GM21360 (cell line): ENCODE results near the gene OTOP3.
"Not testable (repeated sequence)": the region's sequence is repeated elsewhere in the genome, so short reads cannot be mapped to it uniquely, and the experiment has no call there.

Experiments used
- ATAC-seq: cut with Tn5 transposase; IDR thresholded peaks from one replicate; pipeline ENCODE4 v1.9.1; 2021; ENCODE audit warnings: mild to moderate bottlenecking, moderate library complexity; ENCODE audit not compliant: unreplicated experiment

The OTOP3 gene

DNA sequence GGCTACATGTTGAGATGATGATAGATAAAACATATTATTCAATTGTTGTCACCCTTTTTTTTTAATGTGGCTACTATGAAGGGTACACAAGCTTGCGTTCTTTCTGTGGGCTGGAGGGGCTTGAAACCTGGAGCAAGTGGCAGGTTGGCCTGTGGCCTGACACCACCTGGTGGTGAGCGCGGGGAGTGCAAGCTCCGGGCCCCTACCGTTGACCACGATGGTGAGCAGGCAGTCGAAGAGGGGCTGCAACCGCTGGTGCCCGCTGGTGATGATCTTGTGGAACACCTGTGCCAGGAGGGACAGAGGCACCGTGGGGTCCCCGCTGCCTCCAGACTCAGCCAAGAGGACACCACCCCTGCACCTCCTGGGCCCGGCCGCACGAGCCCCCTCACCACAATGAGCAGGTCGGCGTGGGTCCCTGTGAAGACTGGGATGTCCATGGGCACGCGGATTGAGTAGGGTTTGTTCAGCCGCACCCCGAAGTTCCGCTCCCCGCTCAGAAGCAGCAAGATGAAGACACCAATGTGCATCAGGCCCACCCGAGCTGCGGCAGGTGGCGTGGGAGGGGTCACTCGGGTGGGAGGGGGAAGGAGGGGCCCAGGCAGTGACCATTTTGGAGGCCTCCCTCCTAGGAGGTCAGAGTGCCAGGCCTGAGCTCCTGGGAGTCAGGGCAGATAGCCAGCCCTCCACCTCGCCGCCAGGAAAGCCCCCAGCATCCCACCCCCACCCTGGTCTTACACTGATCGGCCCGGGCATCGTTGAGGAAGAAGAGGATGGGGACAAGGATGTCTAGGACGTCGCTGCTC is 22.4 kb downstream of the OTOP3 start:
- ATAC-seq: no peak

DNA sequence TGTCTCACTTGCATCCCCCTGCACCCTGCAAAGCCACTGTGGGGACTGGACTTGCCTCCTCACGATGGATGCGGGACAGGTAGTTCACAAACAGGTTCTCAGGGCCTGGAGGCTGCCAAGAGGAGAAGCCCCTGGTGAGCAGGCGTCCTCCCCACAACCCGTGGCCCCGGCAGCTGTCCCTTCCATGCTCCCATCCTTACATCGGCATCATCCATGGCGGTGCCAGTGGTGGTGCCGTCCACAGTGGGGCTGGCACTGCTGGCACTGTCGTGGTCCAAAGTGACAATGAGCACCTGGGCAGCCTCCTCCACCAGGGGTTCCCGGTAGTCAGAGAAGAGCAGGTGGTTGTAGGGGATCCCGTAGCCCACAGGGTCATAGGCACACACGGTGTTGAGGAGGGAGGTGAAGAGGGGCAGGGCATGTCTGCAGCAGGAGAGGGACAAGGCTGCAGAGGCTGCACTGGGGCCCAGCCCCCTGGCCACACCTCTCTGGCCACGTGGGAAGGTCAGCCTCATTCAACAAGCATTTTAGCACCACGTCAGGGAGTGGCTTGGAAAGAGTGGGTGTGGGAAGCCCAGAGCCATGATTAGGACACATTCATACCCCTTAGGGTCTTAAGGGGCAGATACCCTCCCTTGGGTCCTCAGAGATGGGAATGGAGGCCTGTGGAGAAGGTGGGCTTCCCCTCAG is 24.3 kb downstream of the OTOP3 start:
- ATAC-seq: no peak

DNA sequence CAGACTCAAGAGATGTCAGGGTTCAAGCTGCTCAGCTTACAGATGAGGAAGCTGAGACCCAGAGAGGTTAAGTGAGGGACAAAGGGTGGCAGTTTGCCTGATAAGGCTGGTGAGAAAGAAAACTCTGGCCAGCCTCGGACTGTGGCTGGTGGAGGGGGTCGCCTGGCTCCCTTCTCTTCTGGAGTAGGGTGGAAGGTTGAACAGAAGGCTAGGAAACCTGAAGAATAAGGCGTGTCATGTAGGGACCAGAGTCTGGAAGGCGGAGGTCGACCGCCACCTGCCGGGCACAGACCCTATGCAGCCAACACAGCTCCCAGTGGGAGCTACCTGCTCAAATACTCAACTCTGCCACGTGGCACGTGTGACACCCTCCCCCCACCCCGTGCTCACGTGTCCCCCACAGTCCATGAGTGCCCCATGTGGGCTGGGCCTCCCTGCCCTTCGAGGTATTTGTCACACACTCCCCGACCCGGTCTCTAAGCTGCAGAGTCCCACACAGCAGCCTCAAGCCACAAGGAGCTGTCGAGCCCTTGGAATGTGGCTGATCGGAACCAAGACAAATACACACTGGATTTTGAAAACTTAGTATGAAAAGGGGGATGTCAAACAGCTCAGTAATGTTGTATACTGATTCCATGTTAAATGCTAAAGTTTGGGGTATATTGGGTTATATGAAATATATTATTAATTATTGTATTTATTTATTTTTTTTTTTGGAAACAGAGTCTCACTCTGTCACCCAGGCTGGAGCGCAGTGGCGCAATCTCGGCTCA is 25.1 kb downstream of the OTOP3 start:
- ATAC-seq: no peak

DNA sequence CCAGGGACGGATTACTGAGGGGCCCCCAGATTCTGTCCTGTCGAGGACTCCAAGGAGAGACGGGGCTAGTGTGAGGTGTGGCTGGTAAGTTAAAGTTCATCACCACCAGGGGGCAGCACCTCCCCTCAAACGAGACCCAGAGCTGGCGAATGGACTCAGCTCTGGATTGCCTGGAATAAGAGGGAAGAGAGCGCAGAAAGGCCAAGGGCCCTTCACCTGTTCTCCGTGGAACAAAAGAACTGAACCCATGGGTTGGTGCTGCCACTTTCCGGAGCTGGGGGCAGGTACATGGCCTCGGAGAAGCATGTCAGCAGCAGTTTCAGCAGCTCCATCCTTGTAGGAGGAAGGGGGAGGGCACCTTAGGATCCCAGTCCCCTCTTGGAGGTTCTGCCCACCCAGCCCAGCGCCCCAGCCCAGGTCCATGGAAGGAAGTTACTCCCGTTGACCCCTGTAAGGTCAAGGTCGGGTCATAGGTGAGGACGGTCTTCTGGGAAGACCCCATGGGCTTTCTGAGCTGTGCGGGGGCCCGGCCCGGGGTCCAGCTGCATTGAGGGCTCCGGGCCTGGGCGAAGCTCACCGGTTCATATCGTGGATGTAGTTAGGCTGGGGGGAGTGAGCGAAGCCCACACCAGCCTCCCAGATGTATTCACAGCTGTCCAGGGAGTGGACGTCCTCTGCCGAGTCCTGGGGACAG is 26.1 kb downstream of the OTOP3 start:
- ATAC-seq: no peak

DNA sequence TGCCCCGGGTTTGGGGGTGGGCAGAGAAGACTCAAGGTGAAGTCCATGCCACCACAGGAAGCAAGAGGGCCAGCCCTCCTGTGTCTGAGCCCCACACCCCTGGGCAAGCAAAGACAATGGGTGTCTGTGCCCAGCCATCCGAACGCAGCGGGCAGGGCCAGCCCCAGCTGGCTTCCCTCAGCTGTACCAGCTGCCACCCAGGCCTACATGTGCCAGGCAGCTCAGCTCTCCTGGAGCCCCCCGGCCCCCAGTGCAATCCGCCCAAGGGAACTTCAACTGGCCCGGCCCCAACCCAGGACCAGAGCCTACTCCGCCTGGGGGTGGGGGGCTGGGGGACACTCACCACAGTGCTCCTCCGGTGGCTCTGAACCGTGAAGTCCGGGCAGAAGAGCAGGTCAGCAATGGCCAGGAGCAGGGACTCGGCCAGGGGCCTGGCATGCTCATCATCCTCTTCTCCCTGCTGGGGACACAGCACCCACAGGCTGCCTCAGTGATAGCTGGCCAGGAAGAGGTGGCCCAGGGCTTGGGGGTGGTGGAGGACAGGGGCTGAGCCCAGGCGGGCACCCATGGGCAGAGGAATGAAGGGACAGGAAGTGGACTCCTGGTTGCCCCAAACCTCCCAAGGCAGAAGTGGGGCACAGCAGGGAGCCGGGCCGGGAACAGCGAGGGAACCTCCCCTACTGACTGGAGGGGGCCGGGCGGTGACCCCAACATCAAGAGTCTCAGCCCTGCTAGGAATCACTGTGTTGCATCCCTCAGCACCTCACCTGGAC is 27.1 kb downstream of the OTOP3 start:
- ATAC-seq: no peak

DNA sequence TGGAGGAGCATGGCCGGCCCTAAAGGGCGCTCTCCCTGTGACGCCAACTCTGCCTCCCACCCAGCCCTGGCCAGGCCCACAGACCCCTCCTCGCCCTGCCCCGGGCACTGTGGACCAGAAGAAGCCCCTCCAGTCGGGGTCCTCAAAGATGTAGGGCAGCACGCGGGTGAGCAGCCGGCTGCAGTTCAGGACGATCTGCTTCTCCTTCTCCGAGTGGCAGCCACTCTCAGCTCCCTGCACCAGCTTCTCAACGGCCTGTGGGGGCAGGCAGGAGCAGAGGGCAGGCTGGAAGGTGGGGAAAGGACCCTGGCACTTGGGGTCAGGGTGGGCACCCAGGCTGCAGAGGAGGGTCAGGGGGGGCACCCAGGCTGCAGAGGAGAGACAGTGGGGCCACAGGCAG is 28.0 kb downstream of the OTOP3 start:
- no peak for ATAC-seq

DNA sequence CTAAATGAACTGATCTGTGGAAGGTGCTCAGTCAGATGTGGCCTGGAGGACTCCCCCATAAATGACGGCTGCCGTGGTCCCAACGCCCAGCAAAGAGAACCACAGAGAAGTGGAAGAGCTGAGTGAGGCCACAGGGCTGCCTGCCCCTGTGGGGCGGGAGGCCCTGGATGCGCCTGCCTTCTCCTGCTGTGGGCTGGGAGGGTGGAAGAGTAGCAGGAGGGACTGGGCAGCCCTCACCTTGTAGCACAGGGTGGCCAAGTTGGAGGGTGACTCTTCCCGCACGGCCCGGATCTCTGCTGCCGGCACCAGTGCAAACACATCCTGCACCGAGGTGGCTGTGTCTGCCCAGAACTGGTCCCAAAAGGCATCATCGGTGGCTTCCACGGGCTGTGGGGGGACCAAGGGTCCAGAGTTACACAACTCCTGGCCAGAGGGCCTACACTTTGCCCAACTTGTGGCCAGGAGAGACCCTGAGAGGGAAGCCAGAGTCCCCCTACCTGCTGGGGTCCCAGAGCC is 28.6 kb downstream of the OTOP3 start:
- ATAC-seq: no peak

DNA sequence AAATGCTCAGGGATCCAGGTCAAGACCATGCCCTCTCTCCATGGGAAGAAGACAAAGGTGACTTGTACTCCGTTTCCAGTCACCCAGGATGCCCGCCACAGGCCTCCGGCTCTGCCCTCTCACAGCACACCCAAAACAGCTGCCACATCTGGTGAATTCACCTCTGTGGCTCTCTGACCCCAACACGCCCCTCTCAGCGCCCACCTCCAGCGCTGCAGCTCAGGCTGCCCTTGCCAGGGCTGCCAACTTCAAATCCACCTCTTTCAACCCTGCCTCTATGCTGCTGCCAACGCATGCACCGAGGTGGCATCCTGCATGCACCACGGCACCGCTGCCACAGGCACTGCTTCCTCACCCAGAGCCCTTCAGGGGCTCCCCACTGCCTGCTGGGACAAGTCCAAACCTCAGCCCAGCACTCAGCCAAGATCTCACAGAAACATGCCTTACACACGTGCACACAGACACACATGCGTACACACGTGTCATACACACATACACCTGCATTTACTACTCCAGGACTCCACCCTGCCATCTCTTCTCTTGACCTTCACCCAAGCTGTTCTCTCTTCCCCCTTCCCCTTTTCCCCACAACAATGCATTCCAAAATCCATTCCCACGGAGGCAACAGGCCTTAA is 29.4 kb downstream of the OTOP3 start:
- ATAC-seq: no peak

DNA sequence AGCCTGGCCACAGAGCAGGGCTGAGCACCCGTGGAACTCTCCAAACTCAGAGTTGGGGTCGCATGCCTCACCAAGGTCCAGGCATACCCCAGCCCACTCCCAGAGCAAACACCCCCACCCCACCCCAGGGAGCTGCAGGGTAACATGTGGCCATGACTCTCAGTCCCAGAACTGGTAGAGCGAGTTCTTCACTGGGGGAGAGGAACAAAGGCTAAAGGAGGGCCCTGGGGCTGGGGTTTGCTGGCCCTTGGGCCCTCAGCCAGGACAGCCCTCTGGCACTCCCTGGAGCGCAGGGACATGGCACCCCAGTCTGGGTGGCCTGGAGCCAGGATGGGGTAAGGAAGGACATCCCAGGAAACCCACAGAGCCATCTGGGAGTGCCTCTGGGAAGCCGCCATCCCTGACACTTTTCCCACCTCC is 32.7 kb downstream of the OTOP3 start:
- ATAC-seq: no peak

DNA sequence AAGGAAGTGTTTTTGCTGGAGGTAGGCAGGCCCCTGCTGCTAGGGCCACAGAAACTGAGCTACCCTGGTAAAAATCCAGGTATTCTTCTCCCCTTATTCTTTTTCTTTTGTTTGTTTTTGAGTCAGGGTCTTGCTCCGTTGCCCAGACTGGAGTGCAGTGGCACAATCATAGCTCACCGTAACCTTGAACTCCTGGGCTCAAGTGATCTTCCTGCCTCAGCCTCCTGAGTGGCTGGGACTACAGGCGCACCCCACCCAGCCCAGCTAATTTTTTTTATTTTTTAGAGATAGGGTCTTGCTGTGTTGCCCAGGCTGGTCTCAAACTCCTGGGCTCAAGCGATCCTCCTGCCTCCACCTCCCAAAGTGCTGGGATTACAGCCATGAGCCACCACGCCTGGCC is 33.8 kb downstream of the OTOP3 start:
- not testable (repeated sequence) for ATAC-seq

DNA sequence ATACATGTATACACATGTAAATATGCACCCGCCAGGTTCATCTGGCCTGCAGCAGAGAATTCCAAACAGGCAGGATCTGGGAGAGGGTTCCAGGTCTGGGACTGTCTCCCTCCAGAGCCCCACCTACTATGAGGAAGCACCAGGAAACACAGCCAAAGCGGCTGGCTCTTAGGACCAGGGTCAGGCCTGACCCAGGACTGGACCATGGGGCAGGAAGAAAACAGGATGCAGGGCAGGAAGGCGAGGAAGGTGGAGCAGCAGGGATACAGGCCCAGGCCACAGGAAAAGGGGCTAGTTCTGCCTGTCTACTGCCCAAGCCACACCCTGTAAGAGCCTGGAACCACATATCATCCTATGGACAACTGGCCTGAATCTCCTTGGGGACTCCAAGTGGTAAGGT is 34.7 kb downstream of the OTOP3 start:
- no peak for ATAC-seq

DNA sequence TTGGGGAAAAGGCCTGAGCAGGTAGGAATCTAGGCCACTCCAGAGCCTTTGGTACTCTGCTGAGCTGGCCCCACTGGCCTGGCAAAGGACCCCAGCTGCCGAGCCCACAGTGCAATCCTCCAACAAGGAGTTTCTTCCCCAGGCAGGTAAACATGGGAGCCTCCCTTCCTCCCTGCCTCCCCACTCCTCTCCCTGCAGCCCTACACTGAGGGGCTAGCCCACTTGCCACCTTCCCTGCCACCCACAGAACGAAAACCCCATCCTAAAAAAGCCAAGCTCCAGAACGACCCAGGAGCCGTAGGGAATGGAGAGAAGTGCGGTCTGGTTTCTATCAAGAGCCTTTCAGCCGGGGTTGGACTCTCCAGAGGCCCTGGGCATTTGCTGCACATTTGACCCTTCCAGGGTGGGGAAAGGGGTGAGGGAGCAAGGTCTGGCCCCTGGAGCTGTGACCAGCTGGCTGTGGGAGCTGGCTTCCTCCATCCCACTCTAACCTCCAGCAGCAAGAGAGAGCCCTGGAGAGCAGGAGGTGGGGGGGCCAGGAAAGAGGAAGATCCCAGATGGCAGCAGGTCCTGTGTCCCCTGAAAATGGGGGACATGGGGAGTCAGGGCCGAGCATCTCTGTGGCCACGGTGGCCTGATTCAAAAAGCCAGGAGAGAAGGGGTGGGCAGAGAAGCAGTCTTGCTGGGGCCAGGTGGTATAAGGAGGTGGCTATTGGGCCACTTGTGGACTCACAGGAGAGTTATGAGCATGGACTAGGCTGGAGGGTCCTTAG is 35.6 kb downstream of the OTOP3 start:
- no peak for ATAC-seq

DNA sequence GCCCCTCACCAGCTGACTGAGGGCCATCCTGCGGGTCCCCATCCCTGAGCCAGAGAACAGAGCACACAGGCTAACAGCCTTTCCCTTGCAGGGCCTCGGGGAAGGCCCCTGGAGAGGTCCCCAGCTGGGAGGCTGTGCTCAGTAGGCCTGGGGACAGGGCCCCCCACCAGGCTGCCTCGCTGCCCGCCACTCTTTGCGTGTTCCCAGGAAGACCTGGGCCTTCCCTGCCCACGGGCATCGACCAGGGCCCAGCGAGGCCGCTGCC is 36.1 kb downstream of the OTOP3 start:
- no peak for ATAC-seq

DNA sequence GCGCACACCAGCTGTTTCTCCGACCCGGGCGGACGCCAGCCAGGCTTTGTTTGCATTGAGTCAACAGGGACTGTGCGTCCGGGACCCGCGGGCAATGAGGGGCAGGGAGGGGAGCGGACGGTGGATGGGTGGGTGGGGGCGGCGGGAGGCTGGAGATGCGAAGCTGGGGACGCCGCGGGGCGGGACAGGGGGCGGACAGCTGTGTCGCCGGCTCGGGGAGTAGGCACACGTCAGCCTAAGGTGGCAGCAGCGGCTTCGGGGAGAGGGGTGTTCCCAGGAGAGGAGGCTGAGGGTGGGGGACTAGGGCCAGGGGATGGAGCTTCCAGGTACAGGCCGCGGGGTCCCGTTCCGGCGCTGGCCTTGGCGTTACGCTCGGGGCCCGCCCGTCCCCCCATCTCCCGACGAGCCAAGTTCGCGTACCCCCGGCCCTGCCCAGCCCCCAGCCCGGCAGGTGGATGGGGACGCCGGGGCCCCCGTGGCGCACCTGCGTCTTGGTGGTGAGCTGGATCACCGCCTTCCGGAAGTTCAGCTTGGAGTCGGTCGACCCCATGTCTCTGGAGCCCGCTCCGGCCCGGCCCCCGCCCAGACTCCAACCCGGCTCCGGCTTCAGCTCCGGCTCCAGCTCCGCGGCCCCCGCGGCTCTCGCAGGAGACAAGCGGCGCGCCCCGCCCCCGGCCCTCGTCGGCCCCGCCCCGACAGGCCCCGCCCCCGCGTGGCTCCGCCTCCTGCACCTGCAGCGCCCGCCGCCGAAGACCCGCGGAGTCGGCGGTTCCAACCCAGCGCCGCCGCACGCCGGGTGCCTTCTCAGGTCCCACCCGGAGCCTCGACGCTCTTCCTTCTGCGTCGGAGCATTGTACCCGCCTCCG is 36.6 kb downstream of the OTOP3 start, which contains the start of gene HID1:
Gene HID1 (minus strand): TSS at position 653 of the 866 bp plus-strand sequence. CDS start 103 bp downstream, at position 550.
- no peak for ATAC-seq

DNA sequence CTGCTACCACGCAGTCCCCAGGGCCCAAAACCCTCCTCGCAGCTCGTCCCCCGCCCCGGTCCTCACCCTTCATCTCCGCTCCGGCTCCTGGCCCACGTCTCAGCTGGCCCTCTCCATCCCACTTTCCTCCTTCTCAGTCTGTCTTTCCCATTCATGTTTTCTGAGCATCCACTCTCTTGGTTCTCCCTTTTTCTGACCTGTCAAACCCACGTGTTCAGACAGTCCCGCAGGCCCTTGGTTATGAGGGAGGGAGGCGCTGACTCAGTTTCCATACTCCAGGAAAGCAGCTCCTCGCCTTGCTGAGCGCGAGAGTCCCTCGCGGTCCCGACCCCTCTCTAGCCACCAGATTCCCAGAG is 37.3 kb downstream of the OTOP3 start:
- ATAC-seq: no peak

DNA sequence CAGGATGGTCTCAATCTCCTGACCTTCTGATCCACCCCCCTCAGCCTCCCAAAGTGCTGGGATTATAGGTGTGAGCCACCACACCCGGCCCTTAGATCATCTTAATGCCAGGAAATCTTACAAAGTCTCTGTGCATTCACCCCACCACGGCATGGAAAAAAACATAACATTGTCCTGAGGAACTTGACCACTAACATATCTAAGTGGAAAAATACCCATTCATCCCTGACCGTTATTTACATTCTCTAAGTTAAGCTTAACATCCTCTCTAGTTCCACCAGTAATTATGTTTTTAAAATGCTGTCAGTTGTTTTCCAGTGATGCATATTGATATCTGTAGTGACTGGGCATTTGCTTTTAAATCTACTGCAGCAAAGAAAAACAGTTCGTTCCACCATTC is 40.2 kb downstream of the OTOP3 start:
- ATAC-seq: no peak

DNA sequence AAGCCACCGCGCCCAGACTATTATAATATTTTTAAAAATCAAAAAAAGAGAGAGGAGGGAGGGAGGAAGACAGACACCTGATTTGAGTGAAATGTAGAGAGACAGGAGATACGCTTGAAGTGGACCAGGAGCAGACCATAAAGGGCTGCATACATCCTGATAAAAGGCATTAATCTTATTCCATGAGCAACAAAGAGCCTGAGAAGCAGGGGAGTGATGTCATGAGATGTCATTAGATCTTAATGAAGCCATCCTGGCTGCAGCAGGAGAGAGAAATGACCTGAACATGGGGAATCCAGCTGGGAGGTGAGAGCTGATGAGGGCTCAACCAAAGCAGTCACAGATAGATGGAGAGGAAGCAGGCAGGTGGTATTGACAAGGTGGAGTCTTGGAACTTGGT is 42.1 kb downstream of the OTOP3 start:
- ATAC-seq: no peak

DNA sequence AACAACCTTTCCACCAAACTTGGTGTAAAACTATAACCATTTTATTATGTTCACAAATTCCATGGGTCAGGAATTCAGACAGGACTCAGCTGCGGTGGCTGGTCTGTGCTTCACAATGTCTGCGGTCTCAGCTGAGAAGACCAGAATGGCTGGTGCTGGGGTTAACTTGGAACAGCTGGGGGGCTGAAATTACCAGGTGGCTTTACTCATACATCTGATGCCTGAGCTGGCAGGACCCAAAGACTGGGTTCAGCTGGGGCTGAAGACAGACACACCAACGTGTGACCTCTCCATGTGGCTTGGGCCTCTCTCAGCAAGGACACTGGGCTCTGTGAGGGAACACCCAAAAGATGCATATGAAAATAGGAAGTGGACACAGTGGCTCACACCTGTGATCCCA is 42.5 kb downstream of the OTOP3 start:
- ATAC-seq: no peak
